Left ventricle myocardium inferior (tissue), 1 donor: ENCODE data around the gene RXRA. TPM values are rescaled to one million over a fixed set of nuclear protein-coding genes. Genes with fewer than 3 reads are reported as not detected.

Experiments
- DNase-seq: peaks from one replicate; pipeline ENCODE4 v3.0.0-alpha.2; 2020
- H3K27ac ChIP-seq: fragments of 200-600 bp; replicated peaks from 2 replicates; pipeline ENCODE4 v1.8.0; 2021
- H3K27me3 ChIP-seq: fragments of 200-600 bp; 2 replicates; pipeline ENCODE4 v1.8.0; 2021; ENCODE audit warnings: low read depth
- H3K36me3 ChIP-seq: fragments of 200-600 bp; 2 replicates; pipeline ENCODE4 v1.8.0; 2021
- H3K4me1 ChIP-seq: fragments of 200-600 bp; 2 replicates; pipeline ENCODE4 v1.8.0; 2021
- H3K4me3 ChIP-seq: fragments of 200-600 bp; 2 replicates; pipeline ENCODE4 v1.8.0; 2021; ENCODE audit warnings: mild to moderate bottlenecking, moderate library complexity
- H3K9me3 ChIP-seq: fragments of 200-600 bp; replicated peaks from 2 replicates; pipeline ENCODE4 v1.8.0; 2021
- intact Hi-C: fragments of 100-400 bp; cut with micrococcal nuclease; formaldehyde crosslinking; loops from one replicate; pipeline ENCODE4 v1.11.0; 2022
- total RNA-seq: library from RNA; stranded (reverse); fragmentation: NEBNext Ultra II Directional; extraction: Animal tissue kit (Norgen Biotek cat#: 25700); gene quantifications from one replicate; pipeline ENCODE4 v1.2.1, GENCODE V29; 2021
- TF ChIP-seq, protein P1 (sequence below): fragments of 200-600 bp; IDR thresholded peaks from 2 replicates; pipeline ENCODE4 v1.8.0; 2021; ENCODE audit warnings: antibody characterized with exemption, mild to moderate bottlenecking, borderline replicate concordance
- donor health status: DM: no; HTN: yes; CAD: no; lungs with severe emphysema.

RXRA gene
- total RNA-seq, 1 donor from 2014 or later = 57.1 TPM

DNA sequence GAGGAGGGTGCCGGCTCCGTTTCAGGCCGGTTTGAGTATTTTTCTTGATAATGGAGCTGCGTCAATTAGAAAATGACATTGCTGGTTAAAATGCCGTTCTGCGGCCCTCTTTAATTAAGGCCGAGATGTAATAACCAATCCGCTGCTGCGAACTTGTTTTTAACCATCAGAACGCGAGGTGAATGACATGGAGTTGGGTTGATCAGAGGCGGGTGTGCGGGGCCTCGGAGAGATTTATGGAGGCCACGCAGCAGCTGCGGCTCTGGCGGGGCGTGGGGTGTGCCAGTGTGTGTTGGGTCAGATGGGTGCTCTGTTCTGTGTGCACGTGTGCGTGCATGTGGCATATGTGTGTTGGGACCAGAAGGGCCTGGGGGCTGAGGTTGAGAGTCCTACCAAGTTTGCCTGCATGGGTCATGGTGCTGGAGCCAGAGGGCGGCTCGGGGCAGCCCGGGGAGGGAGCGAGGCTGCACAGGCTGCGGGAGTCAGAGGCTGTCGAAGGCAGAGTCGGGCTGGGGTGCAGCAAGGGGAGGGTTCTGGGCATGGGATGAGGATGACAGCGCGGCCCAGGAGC is 25.4 kb downstream of the RXRA start:
- Histone ChIP-seq H3K27me3 (no peaks in the 10 kb centered on the region), H3K9me3 (no peaks in the 10 kb centered on the region), H3K27ac (peak overlapping the region; percentile 71), H3K4me1 (peaks cover 100% of the 10 kb centered on the region), H3K4me3 (no peak overlapping the region), H3K36me3 (no peaks in the 10 kb centered on the region)
- TF ChIP-seq, protein P1, sequence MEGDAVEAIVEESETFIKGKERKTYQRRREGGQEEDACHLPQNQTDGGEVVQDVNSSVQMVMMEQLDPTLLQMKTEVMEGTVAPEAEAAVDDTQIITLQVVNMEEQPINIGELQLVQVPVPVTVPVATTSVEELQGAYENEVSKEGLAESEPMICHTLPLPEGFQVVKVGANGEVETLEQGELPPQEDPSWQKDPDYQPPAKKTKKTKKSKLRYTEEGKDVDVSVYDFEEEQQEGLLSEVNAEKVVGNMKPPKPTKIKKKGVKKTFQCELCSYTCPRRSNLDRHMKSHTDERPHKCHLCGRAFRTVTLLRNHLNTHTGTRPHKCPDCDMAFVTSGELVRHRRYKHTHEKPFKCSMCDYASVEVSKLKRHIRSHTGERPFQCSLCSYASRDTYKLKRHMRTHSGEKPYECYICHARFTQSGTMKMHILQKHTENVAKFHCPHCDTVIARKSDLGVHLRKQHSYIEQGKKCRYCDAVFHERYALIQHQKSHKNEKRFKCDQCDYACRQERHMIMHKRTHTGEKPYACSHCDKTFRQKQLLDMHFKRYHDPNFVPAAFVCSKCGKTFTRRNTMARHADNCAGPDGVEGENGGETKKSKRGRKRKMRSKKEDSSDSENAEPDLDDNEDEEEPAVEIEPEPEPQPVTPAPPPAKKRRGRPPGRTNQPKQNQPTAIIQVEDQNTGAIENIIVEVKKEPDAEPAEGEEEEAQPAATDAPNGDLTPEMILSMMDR = no peak
- DNase-seq = no peak
- intact Hi-C loops = no loop called here

DNA sequence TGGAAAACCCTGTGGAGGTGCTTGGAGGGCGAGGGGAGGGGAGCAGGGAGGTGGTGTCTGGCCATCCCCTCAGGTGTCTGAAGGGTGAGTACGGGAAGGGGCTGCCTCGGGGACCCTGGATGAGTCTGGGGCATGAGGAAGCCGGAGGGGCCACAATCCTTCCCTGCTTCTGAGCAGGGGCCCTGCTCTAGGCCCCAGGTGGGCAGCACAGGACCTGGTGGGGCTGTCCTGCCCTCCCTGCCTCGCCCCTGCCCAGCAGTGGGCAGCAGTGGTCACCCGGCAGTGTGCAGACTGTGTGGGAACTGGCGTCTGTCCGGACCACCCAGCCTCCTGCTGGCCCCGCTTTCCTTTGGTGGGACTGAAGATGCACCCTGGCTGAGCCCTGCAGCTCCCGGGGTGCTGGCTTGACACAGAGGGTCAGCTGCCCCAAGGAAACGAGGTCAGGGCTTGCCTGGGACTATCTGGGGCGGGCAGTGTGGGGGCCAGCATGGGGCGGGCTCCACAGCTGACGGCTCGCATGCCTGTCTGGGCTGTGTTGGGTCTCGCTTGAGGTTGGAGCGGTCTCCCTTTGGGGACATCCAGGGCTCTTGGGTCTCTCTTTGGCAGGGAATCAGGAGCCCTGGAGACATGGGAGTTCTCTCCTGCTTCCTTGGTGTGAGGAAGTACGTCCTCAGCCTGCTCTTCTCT is 26.1 kb downstream of the RXRA start:
- Histone ChIP-seq H3K27me3 (no peaks in the 10 kb centered on the region), H3K4me1 (peaks cover 100% of the 10 kb centered on the region), H3K4me3 (no peak overlapping the region), H3K36me3 (no peaks in the 10 kb centered on the region), H3K27ac (peak overlapping the region; percentile 71), H3K9me3 (no peaks in the 10 kb centered on the region)
- no peak for DNase-seq
- TF ChIP-seq, protein P1 = no peak
- intact Hi-C loops = no loop called here

GRCh38 chr9:134353539-134353938 is 27.3 kb downstream of the RXRA start:
- H3K36me3 ChIP-seq = no peaks in the 10 kb centered on the region
- TF ChIP-seq, protein P1 = no peak
- H3K4me3 ChIP-seq = no peak overlapping the region
- no peaks in the 10 kb centered on the region for H3K9me3 ChIP-seq
- H3K27ac ChIP-seq = peak overlapping the region; percentile 71
- no peaks in the 10 kb centered on the region for H3K27me3 ChIP-seq
- intact Hi-C loops = no loop called here
- H3K4me1 ChIP-seq = peaks cover 100% of the 10 kb centered on the region
- DNase-seq = peak; percentile 59

- H3K27ac ChIP-seq = no peak overlapping the region
- H3K27me3 ChIP-seq = no peaks in the 10 kb centered on the region
- TF ChIP-seq, protein P1 = no peak
- H3K4me1 ChIP-seq = peaks cover 100% of the 10 kb centered on the region
- intact Hi-C loops = no loop called here
- no peak overlapping the region for H3K4me3 ChIP-seq
- H3K36me3 ChIP-seq = no peaks in the 10 kb centered on the region
- no peak for DNase-seq
- no peaks in the 10 kb centered on the region for H3K9me3 ChIP-seq
These were observed 28.9 kb downstream of the RXRA start for GRCh38 chr9:134355158-134355557.

GRCh38 chr9:134355561-134356279 is 29.5 kb downstream of the RXRA start:
- intact Hi-C loops = no loop called here
- TF ChIP-seq, protein P1 = no peak
- no peak overlapping the region for H3K27ac ChIP-seq
- no peaks in the 10 kb centered on the region for H3K36me3 ChIP-seq
- H3K9me3 ChIP-seq = no peaks in the 10 kb centered on the region
- no peak overlapping the region for H3K4me3 ChIP-seq
- peaks cover 100% of the 10 kb centered on the region for H3K4me1 ChIP-seq
- no peak for DNase-seq
- H3K27me3 ChIP-seq = no peaks in the 10 kb centered on the region
